Lung (tissue), 12 donors: Measurements from ENCODE around the gene PIGM. TPM values are rescaled to one million over a fixed set of nuclear protein-coding genes. Genes with fewer than 3 reads are reported as not detected.

ENCODE experiments used
- ATAC-seq: fragments of 200-7000 bp; cut with Tn5 transposase; one replicate; pipeline ENCODE4 v1.9.1; 2020; ENCODE audit warnings: moderate number of reproducible peaks; ENCODE audit not compliant: insufficient read depth, low FRiP score
- DNase-seq, 3 donors: peaks; one replicate each; pipeline ENCODE4 v3.0.0-alpha.2; 2013 to 2017
- H3K27ac ChIP-seq, 2 donors: one replicate each; pipeline ENCODE4 v1.5.1; 2013; ENCODE audit warnings: mild to moderate bottlenecking in 2 of 2, moderate library complexity in 2 of 2, control low read depth in 1 of 2, inconsistent platforms in 1 of 2, low read depth in 1 of 2, low read length in 1 of 2
- H3K27me3 ChIP-seq, 3 donors: one replicate each; pipeline ENCODE4 v1.5.1; 2013; ENCODE audit warnings: low read length in 2 of 3; ENCODE audit not compliant: control insufficient read depth in 3 of 3, insufficient read depth in 3 of 3
- H3K36me3 ChIP-seq, 4 donors: one replicate each; pipeline ENCODE4 v1.5.1; 2013; ENCODE audit warnings: low read length in 4 of 4, mild to moderate bottlenecking in 1 of 4, moderate library complexity in 1 of 4; ENCODE audit not compliant: control insufficient read depth in 4 of 4, insufficient read depth in 4 of 4
- H3K4me1 ChIP-seq, 5 donors: one replicate each; pipeline ENCODE4 v1.5.1; 2013; ENCODE audit warnings: low read length in 5 of 5, mild to moderate bottlenecking in 2 of 5, moderate library complexity in 1 of 5; ENCODE audit not compliant: control insufficient read depth in 5 of 5, insufficient read depth in 5 of 5
- H3K4me3 ChIP-seq: one replicate; pipeline ENCODE4 v1.5.1; 2013; ENCODE audit warnings: mild to moderate bottlenecking, control low read depth, moderate library complexity
- H3K9ac ChIP-seq, 2 donors: one replicate each; pipeline ENCODE4 v1.5.1; 2013; ENCODE audit warnings: low read length in 2 of 2, control low read depth in 1 of 2; ENCODE audit not compliant: insufficient read depth in 1 of 2
- H3K9me3 ChIP-seq, 4 donors: one replicate each; pipeline ENCODE4 v1.5.1; 2013; ENCODE audit warnings: low read length in 3 of 4, mild to moderate bottlenecking in 1 of 4, moderate library complexity in 1 of 4; ENCODE audit not compliant: control insufficient read depth in 4 of 4, insufficient read depth in 3 of 4
- CTCF ChIP-seq: IDR thresholded peaks from 2 replicates; pipeline ENCODE4 v1.5.1; 2012; ENCODE audit warnings: mild to moderate bottlenecking; ENCODE audit errors: control extremely low read depth, extremely low read depth
- WGBS, 2 donors: extraction: QIAGEN DNeasy Blood & Tissue Kit; methylation state at CpG; one replicate each; pipeline ENCODE4 v1.1.7; 2013; 5-methylcytosine and 5-hydroxymethylcytosine counted together
- polyA plus RNA-seq, 2 donors: library from polyadenylated mRNA; stranded (reverse); fragments of 200-250 nt; gene quantifications; one replicate each; pipeline ENCODE4 v1.2.1, GENCODE V29; 2013
- total RNA-seq, 2 donors: library from RNA; depleted of rRNA in 1 of 2; stranded (reverse); fragments of >200 nt in 1 of 2; gene quantifications; one replicate each; pipeline ENCODE4 v1.2.1, GENCODE V29; 2014 to 2021
- donor health status: control.
- donor health status: control.
- donor health status: Bipolar disorder and iron deficiency.
- donor health status: healthy.
- donor health status: DM: yes; HTN: yes; CAD: no.

Gene PIGM
- total and polyA plus RNA-seq, 4 donors: 3.7 to 9.1 (median 5.7) TPM

GRCh38 chr1:160070243-160071163, 38.7 kb upstream of the PIGM start:
- Histone ChIP-seq H3K4me1 (peaks cover 0 to 8% (median 0%) of the 10 kb centered on the region in 5 donors), H3K36me3 (no peaks in the 10 kb centered on the region), H3K4me3 (peak overlapping the region; percentile 51), H3K27me3 (peaks cover 0 to 26% (median 11%) of the 10 kb centered on the region in 3 donors), H3K27ac (no peak overlapping the region), H3K9ac (peak overlapping the region in 1 of 2 donors; percentile 2), H3K9me3 (peaks cover 0 to 2% (median 0%) of the 10 kb centered on the region in 4 donors)
- TF ChIP-seq CTCF: no peak
- DNase-seq (peak; percentile 73 to 82 (median 76)), ATAC-seq (peak; percentile 78)
- WGBS, 2 donors: 1 to 2% methylated on average over 39 to 46 of the region's 46 CpGs

GRCh38 chr1:160069460-160070231, 37.9 kb upstream of the PIGM start, which contains the start of gene KCNJ10:
TSS of gene KCNJ10 (minus strand) at chr1:160070160. CDS start at chr1:160042532, 27,628 bp downstream.
- no peak within 1 kb of the TSS for H3K27ac ChIP-seq
- ATAC-seq (peak; percentile 67), DNase-seq (no peak)
- WGBS, 2 donors: 12 to 14% methylated on average over 32 of the region's 32 CpGs
- H3K4me1 ChIP-seq: peaks cover 0 to 8% (median 0%) of the 10 kb centered on the region in 5 donors
- peaks cover 0 to 19% (median 11%) of the 10 kb centered on the region in 3 donors for H3K27me3 ChIP-seq
- peaks cover 0 to 2% (median 0%) of the 10 kb centered on the region in 4 donors for H3K9me3 ChIP-seq
- H3K4me3 ChIP-seq: peak within 1 kb of the TSS; percentile 51
- TF ChIP-seq CTCF: no peak
- no peaks in the 10 kb centered on the region for H3K36me3 ChIP-seq
- H3K9ac ChIP-seq: peak within 1 kb of the TSS in 1 of 2 donors; percentile 2

DNA sequence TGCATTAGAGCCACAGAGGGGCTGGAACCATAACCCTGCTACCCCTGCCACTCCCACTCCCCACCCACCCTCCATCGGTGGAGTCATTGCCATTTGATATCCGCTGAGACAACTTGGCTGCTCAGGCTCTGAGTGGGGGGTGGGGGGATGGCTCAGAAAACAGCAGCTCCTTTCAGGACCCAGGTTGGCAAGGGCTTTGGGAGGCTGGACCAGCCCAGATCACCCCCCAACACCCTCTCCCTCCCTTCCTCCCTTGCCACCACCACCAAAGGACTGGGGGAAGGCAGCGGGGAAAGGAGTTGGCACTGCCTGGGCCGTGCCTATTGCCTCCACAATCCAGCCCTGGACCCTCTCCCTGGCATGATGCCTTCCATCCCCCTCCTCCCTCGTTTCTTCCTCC, 36.4 kb upstream of the PIGM start:
- peaks cover 0 to 19% (median 11%) of the 10 kb centered on the region in 3 donors for H3K27me3 ChIP-seq
- TF ChIP-seq CTCF: no peak
- no peak overlapping the region for H3K9ac ChIP-seq
- H3K4me3 ChIP-seq: no peak overlapping the region
- H3K27ac ChIP-seq: no peak overlapping the region
- peaks cover 0 to 8% (median 0%) of the 10 kb centered on the region in 5 donors for H3K4me1 ChIP-seq
- DNase-seq (no peak), ATAC-seq (no peak)
- WGBS, 2 donors: 66 to 70% methylated on average over 5 of the region's 5 CpGs
- no peaks in the 10 kb centered on the region for H3K36me3 ChIP-seq
- peaks cover 0 to 2% (median 0%) of the 10 kb centered on the region in 4 donors for H3K9me3 ChIP-seq
